ENCODE measurements around the gene TMEM139. TPM values are rescaled to one million over a fixed set of nuclear protein-coding genes. Genes with fewer than 3 reads are reported as not detected.

Gene TMEM139
- total RNA-seq, 4 donors from 2014 or later: 7.8 to 12.8 (median 11.6) TPM

DNA sequence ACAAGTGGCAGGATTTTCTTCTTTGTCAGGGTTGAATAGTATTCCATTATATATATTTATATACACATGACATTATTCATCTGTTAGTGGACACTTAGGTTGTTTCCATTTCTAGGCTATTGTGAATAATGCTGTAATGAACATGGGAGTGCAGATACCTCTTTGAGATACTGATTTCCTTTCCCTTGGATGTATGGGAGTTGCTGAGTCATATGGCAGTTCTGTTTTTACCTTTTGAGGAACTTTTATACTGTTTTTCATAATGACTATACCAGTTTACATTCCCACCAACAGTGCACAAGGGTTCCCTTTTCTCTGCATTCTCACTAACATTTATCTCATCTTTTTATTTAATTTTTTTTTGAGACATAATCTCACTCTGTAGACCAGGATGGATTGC is 29.4 kb downstream of the TMEM139 start:
- no peak overlapping the region for H3K4me3 ChIP-seq (ENCODE audit: low read depth, poor library complexity, severe bottlenecking)
- DNase-seq (ENCODE audit: low spot score in 2 of 2): no peak
- intact Hi-C loops (cut with DNase I; ENCODE audit: low total_unique reads): no loop called here
- TF ChIP-seq, protein P1, sequence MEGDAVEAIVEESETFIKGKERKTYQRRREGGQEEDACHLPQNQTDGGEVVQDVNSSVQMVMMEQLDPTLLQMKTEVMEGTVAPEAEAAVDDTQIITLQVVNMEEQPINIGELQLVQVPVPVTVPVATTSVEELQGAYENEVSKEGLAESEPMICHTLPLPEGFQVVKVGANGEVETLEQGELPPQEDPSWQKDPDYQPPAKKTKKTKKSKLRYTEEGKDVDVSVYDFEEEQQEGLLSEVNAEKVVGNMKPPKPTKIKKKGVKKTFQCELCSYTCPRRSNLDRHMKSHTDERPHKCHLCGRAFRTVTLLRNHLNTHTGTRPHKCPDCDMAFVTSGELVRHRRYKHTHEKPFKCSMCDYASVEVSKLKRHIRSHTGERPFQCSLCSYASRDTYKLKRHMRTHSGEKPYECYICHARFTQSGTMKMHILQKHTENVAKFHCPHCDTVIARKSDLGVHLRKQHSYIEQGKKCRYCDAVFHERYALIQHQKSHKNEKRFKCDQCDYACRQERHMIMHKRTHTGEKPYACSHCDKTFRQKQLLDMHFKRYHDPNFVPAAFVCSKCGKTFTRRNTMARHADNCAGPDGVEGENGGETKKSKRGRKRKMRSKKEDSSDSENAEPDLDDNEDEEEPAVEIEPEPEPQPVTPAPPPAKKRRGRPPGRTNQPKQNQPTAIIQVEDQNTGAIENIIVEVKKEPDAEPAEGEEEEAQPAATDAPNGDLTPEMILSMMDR (IDR thresholded peaks at IDR 0.05): no peak
- TF ChIP-seq POLR2A (IDR thresholded peaks at IDR 0.05): no peak

DNA sequence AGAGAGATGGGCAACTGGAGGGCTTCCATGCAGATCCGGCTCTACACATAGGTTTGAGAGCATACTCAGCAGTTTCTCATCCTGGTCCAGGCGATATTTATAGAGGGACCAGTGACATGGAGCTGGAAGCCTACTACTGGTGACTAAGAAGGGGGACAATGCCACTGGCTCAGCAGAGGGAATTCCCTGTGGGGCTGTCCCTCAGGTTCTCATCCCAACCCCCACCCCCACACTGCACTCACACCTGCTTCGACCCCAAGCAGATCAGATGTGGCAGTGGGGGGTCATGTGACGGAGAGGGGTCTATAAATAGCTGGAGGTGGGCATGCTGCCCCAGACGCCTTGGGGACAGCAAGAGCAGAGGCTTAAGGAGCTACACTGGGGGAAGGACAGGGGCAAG is 31.0 kb downstream of the TMEM139 start, which contains the start of gene CLCN1:
TSS of gene CLCN1 (plus strand) at position 336 of the 400 bp plus-strand sequence. CDS start 102 bp downstream, outside the sequence.
- no peak for DNase-seq (ENCODE audit: low spot score in 2 of 2)
- no peak within 1 kb of the TSS for H3K4me3 ChIP-seq (ENCODE audit: low read depth, poor library complexity, severe bottlenecking)
- TF ChIP-seq, protein P1 (IDR thresholded peaks at IDR 0.05): no peak
- TF ChIP-seq POLR2A (IDR thresholded peaks at IDR 0.05): no peak
- WGBS, 2 donors: 77 to 78% methylated on average over 5 of the region's 5 CpGs
- intact Hi-C loops (cut with DNase I; ENCODE audit: low total_unique reads): no loop called here

DNA sequence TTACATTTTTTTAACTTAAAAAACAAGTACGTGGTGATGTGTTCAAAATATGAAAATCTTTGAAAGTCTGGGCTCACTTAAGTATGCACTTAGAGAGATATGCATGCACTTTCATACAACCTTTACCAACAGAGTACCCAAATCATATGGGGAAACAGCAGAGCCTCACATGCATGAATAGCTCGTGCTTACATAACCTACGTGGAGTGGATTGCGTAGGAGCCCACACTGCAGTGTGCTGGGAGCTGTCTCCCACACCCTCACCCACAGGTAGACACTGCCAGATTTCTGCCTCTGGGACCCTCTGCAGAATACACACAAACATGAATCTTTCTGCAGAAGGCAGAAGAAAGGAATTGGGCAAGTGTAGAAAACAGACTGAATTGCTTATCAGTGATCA is 31.7 kb downstream of the TMEM139 start:
- WGBS, 2 donors: 68 to 84% methylated on average over 4 of the region's 4 CpGs
- DNase-seq (ENCODE audit: low spot score in 2 of 2): no peak
- intact Hi-C loops (cut with DNase I; ENCODE audit: low total_unique reads): no loop called here
- no peak overlapping the region for H3K4me3 ChIP-seq (ENCODE audit: low read depth, poor library complexity, severe bottlenecking)
- TF ChIP-seq, protein P1 (IDR thresholded peaks at IDR 0.05): no peak
- no peak for TF ChIP-seq POLR2A (IDR thresholded peaks at IDR 0.05)

DNA sequence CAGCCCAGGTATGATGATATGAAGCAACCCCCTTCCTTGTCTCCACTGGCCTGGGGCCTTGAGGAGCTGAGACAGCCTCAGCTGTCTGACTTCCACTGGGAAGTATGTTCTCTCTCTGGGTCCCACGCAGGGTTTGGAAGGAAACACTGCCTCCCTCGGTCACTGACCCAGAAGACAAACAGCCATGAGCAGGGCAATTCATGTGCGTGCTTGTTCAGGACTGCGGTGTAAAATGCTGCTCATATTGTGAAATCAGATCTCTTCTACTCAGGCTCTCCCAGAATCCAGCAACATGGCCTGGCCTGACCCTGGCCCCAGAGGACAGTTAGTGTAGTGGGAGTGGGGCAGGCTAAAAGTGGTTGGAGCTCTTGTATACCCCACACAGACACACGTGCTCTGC is 33.9 kb downstream of the TMEM139 start:
- H3K4me3 ChIP-seq (ENCODE audit: low read depth, poor library complexity, severe bottlenecking): no peak overlapping the region
- TF ChIP-seq, protein P1 (IDR thresholded peaks at IDR 0.05): no peak
- no peak for TF ChIP-seq POLR2A (IDR thresholded peaks at IDR 0.05)
- intact Hi-C loops (cut with DNase I; ENCODE audit: low total_unique reads): no loop called here
- WGBS, 2 donors: 30 to 35% methylated on average over 5 of the region's 5 CpGs
- DNase-seq (ENCODE audit: low spot score in 2 of 2): no peak

DNA sequence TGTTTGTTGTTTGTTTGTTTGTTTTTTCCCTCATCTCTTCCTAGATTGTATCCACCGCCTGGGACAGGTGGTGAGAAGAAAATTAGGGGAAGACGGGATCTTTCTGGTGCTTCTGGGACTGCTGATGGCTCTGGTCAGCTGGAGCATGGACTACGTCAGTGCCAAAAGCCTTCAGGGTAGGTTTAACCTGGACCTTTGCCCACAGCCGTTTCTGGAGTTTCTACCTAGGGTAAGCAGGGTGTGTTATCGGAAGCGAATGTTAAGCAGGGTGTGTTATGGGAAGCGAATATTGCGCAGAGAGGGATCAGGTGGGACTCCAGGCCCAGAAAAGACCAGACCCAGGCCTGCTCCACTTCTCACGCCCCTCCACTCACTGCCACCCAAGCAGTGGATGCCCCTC is 35.9 kb downstream of the TMEM139 start:
- intact Hi-C loops (cut with DNase I; ENCODE audit: low total_unique reads): no loop called here
- DNase-seq (ENCODE audit: low spot score in 2 of 2): no peak
- 66 to 76% methylated on average over 9 of the region's 9 CpGs for WGBS, 2 donors
- TF ChIP-seq POLR2A (IDR thresholded peaks at IDR 0.05): no peak
- TF ChIP-seq, protein P1 (IDR thresholded peaks at IDR 0.05): no peak
- H3K4me3 ChIP-seq (ENCODE audit: low read depth, poor library complexity, severe bottlenecking): no peak overlapping the region

DNA sequence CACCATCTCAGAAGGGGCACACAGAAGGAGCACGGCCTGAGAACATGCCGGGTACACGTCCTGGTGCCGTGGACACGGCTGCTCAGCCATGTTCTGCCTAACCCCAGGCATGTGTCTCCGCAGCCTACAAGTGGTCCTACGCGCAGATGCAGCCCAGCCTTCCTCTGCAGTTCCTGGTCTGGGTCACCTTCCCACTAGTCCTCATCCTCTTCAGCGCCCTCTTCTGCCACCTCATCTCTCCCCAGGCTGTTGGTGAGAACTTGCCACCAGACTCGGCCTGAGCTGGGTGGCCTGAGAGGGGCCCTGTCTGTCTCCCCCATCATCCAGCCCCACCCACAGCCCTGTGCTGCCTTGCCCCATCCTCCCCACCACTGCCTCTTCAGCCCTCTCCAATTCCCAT is 36.5 kb downstream of the TMEM139 start:
- H3K4me3 ChIP-seq (ENCODE audit: low read depth, poor library complexity, severe bottlenecking): no peak overlapping the region
- TF ChIP-seq POLR2A (IDR thresholded peaks at IDR 0.05): no peak
- TF ChIP-seq, protein P1 (IDR thresholded peaks at IDR 0.05): no peak
- WGBS, 2 donors: 96 to 97% methylated on average over 10 of the region's 10 CpGs
- intact Hi-C loops (cut with DNase I; ENCODE audit: low total_unique reads): no loop called here
- DNase-seq (ENCODE audit: low spot score in 2 of 2): no peak

Data from lower leg skin (tissue), 4 donors.